ENCODE results near the gene MAFG.

The MAFG gene

GRCh38 chr17:81930142-81931125 lies 2.9 kb upstream of the MAFG start:
- Histone ChIP-seq H3K9ac (ENCODE audit: low read length) (no peak overlapping the region), H3K27ac (ENCODE audit: low read length) (no peak overlapping the region), H3K9me2 (replicated peaks; ENCODE audit: insufficient read depth, low read length) (no peaks in the 10 kb centered on the region), H3K4me2 (ENCODE audit: low read depth, low read length) (no peak overlapping the region), H3K4me1 (ENCODE audit: low read length) (peaks cover 11% of the 10 kb centered on the region), H3K9me3 (replicated peaks; ENCODE audit: insufficient read depth, low read length) (no peaks in the 10 kb centered on the region), H3K36me3 (replicated peaks; ENCODE audit: insufficient read depth, low read length) (no peaks in the 10 kb centered on the region), H3F3A (ENCODE audit: insufficient read depth, low read length) (peaks cover 9% of the 10 kb centered on the region), H3K4me3 (ENCODE audit: low read length) (no peak overlapping the region), H2AFZ (ENCODE audit: low read length) (no peak overlapping the region), H3K79me2 (ENCODE audit: low read length) (peaks cover 23% of the 10 kb centered on the region), H3K27me3 (replicated peaks; ENCODE audit: insufficient read depth, low read length) (no peaks in the 10 kb centered on the region), H4K20me1 (ENCODE audit: insufficient read depth, low read length) (0 out of 2 replicates have a peak, but pooled peaks cover 3% of the 10 kb centered on the region)
- no peak for DNase-seq
- TF ChIP-seq CTCF (IDR thresholded peaks at IDR 0.05; ENCODE audit: low read length), result no peak
- TF ChIP-seq EZH2 (optimal IDR thresholded peaks at IDR 0.05; ENCODE audit: low read depth, low read length), result no peak
- TF ChIP-seq EZH2phosphoT487 (IDR thresholded peaks at IDR 0.05; ENCODE audit: low read length), result no peak

- H3K9me2 ChIP-seq (replicated peaks; ENCODE audit: insufficient read depth, low read length), result no peaks in the 10 kb centered on the region
- no peak overlapping the region for H2AFZ ChIP-seq (ENCODE audit: low read length)
- DNase-seq, result no peak
- H3K9ac ChIP-seq (ENCODE audit: low read length), result no peak overlapping the region
- H3K9me3 ChIP-seq (replicated peaks; ENCODE audit: insufficient read depth, low read length), result no peaks in the 10 kb centered on the region
- no peak overlapping the region for H3K4me3 ChIP-seq (ENCODE audit: low read length)
- H3K79me2 ChIP-seq (ENCODE audit: low read length), result peaks cover 33% of the 10 kb centered on the region
- H3K4me1 ChIP-seq (ENCODE audit: low read length), result peaks cover 17% of the 10 kb centered on the region
- 0 out of 2 replicates have a peak, but pooled peaks cover 3% of the 10 kb centered on the region for H4K20me1 ChIP-seq (ENCODE audit: insufficient read depth, low read length)
- H3K36me3 ChIP-seq (replicated peaks; ENCODE audit: insufficient read depth, low read length), result no peaks in the 10 kb centered on the region
- TF ChIP-seq EZH2phosphoT487 (IDR thresholded peaks at IDR 0.05; ENCODE audit: low read length) (no peak), CTCF (IDR thresholded peaks at IDR 0.05; ENCODE audit: low read length) (no peak), EZH2 (optimal IDR thresholded peaks at IDR 0.05; ENCODE audit: low read depth, low read length) (no peak)
- no peak overlapping the region for H3K27ac ChIP-seq (ENCODE audit: low read length)
- no peak overlapping the region for H3K4me2 ChIP-seq (ENCODE audit: low read depth, low read length)
- H3K27me3 ChIP-seq (replicated peaks; ENCODE audit: insufficient read depth, low read length), result no peaks in the 10 kb centered on the region
- H3F3A ChIP-seq (ENCODE audit: insufficient read depth, low read length), result peaks cover 15% of the 10 kb centered on the region
Observed at GRCh38 chr17:81929253-81930141, 2.0 kb upstream of the MAFG start.

- H2AFZ ChIP-seq (ENCODE audit: low read length), result peak overlapping the region; percentile 74
- no peak for TF ChIP-seq EZH2 (optimal IDR thresholded peaks at IDR 0.05; ENCODE audit: low read depth, low read length)
- H3K4me3 ChIP-seq (ENCODE audit: low read length), result peak overlapping the region; percentile 85
- peaks cover 21% of the 10 kb centered on the region for H3K4me1 ChIP-seq (ENCODE audit: low read length)
- H3F3A ChIP-seq (ENCODE audit: insufficient read depth, low read length), result peaks cover 23% of the 10 kb centered on the region
- H3K9me2 ChIP-seq (replicated peaks; ENCODE audit: insufficient read depth, low read length), result no peaks in the 10 kb centered on the region
- peaks cover 41% of the 10 kb centered on the region for H3K79me2 ChIP-seq (ENCODE audit: low read length)
- no peak overlapping the region for H3K27ac ChIP-seq (ENCODE audit: low read length)
- H3K9me3 ChIP-seq (replicated peaks; ENCODE audit: insufficient read depth, low read length), result no peaks in the 10 kb centered on the region
- peak overlapping the region; percentile 99 for H3K4me2 ChIP-seq (ENCODE audit: low read depth, low read length)
- H3K9ac ChIP-seq (ENCODE audit: low read length), result peak overlapping the region; percentile 62; the same call in 1 of the 2 replicates
- H3K36me3 ChIP-seq (replicated peaks; ENCODE audit: insufficient read depth, low read length), result no peaks in the 10 kb centered on the region
- no peak for DNase-seq
- H3K27me3 ChIP-seq (replicated peaks; ENCODE audit: insufficient read depth, low read length), result no peaks in the 10 kb centered on the region
- H4K20me1 ChIP-seq (ENCODE audit: insufficient read depth, low read length), result 0 out of 2 replicates have a peak, but pooled peaks cover 3% of the 10 kb centered on the region
Observed at GRCh38 chr17:81928544-81929252, 1.2 kb upstream of the MAFG start.

Measured in MM.1S (cell line).